ENCODE results near the gene DMD. TPM values are rescaled to one million over a fixed set of nuclear protein-coding genes. Genes with fewer than 3 reads are reported as not detected.

Gene DMD
- total and polyA plus RNA-seq, 2 of the 13 experiments (the other 11 are each of a cell fraction or from before 2014, with no cell fraction given), result 17.6 to 25.9 TPM

DNA sequence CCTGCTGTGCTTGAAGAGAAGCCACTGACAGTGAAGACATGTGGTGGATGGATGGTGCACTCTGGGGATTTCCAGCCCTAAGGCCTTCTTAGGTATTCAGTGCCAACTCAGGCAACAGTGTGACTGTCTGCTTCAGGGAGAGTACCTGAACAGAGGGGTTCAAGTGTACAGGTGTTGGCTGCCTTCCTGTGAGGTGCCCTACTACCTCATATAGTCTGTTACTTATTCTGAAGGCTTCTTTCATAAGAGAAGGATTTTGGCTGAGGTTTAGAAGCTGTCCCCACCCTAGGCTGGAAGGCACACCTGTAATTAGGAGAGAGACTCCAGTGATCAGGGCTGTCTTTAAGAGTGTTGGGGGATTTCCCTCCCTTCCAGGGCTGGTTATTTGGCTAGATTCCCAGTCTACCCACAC, 2141.3 kb downstream of the DMD start:
- Histone ChIP-seq H3K79me2 (ENCODE audit: insufficient read depth, low read length) (no peaks in the 10 kb centered on the region), H2AFZ (ENCODE audit: low read length) (no peak overlapping the region), H3K4me1 (ENCODE audit: insufficient read depth, low read length) (no peaks in the 10 kb centered on the region), H3K9me3 (ENCODE audit: low read length) (no peaks in the 10 kb centered on the region), H3K36me3 (replicated peaks in 1 of 2; ENCODE audit: control insufficient read depth in 1 of 2, insufficient read depth in 2 of 2, low read length in 2 of 2) (no peaks in the 10 kb centered on the region), H3K27ac (ENCODE audit: extremely low read length, insufficient read depth, low read length) (no peak overlapping the region), H3K27me3 (ENCODE audit: control insufficient read depth in 1 of 2, insufficient read depth in 2 of 2, low read length in 2 of 2) (no peaks in the 10 kb centered on the region), H3K4me3 (replicated peaks in 1 of 3; ENCODE audit: insufficient read depth in 1 of 3, low read depth in 2 of 3, low read length in 3 of 3) (no peak overlapping the region), H4K20me1 (ENCODE audit: insufficient read depth, low read length) (no peaks in the 10 kb centered on the region), H3K9ac (ENCODE audit: insufficient read depth, low read depth, low read length) (no peak overlapping the region), H3K4me2 (ENCODE audit: low read depth, low read length) (no peak overlapping the region)
- TF ChIP-seq, protein P1, sequence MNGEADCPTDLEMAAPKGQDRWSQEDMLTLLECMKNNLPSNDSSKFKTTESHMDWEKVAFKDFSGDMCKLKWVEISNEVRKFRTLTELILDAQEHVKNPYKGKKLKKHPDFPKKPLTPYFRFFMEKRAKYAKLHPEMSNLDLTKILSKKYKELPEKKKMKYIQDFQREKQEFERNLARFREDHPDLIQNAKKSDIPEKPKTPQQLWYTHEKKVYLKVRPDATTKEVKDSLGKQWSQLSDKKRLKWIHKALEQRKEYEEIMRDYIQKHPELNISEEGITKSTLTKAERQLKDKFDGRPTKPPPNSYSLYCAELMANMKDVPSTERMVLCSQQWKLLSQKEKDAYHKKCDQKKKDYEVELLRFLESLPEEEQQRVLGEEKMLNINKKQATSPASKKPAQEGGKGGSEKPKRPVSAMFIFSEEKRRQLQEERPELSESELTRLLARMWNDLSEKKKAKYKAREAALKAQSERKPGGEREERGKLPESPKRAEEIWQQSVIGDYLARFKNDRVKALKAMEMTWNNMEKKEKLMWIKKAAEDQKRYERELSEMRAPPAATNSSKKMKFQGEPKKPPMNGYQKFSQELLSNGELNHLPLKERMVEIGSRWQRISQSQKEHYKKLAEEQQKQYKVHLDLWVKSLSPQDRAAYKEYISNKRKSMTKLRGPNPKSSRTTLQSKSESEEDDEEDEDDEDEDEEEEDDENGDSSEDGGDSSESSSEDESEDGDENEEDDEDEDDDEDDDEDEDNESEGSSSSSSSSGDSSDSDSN (CRISPR knock-in tag; IDR thresholded peaks at IDR 0.05), result no peak
- TF ChIP-seq ZNF777 (CRISPR knock-in tag; IDR thresholded peaks at IDR 0.05), result no peak
- no peak for TF ChIP-seq TEAD3 (CRISPR knock-in tag; optimal IDR thresholded peaks at IDR 0.05; ENCODE audit: borderline replicate concordance)
- no peak for TF ChIP-seq ZNF567 (CRISPR knock-in tag; IDR thresholded peaks at IDR 0.05; ENCODE audit: borderline replicate concordance)
- TF ChIP-seq KDM5B (CRISPR knock-in tag; IDR thresholded peaks at IDR 0.05; ENCODE audit: borderline replicate concordance), result no peak
- no peak for TF ChIP-seq SYNCRIP (IDR thresholded peaks at IDR 0.05; ENCODE audit: insufficient read depth, low read depth, low read length)
- TF ChIP-seq ZNF709 (CRISPR knock-in tag; IDR thresholded peaks at IDR 0.05), result no peak
- no peak for TF ChIP-seq ZKSCAN8 (CRISPR knock-in tag; IDR thresholded peaks at IDR 0.05; ENCODE audit: borderline replicate concordance)
- no peak for TF ChIP-seq RBM39 (IDR thresholded peaks at IDR 0.05; ENCODE audit: low read depth, low read length, poor library complexity, severe bottlenecking)
- TF ChIP-seq ZNF776 (CRISPR knock-in tag; IDR thresholded peaks at IDR 0.05), result no peak
- TF ChIP-seq FIP1L1 (IDR thresholded peaks at IDR 0.05; ENCODE audit: borderline replicate concordance, insufficient read depth, low read depth, low read length), result no peak
- no peak for TF ChIP-seq THAP11 (CRISPR knock-in tag; IDR thresholded peaks at IDR 0.05)
- no peak for TF ChIP-seq ZMYM4 (CRISPR knock-in tag; IDR thresholded peaks at IDR 0.05)
- no peak for TF ChIP-seq SOX13 (IDR thresholded peaks at IDR 0.05)
- no peak for TF ChIP-seq SOX13 (CRISPR knock-in tag; conservative IDR thresholded peaks at IDR 0.05 in 1 of 2, IDR thresholded peaks at IDR 0.05 in 1 of 2)
- no peak for TF ChIP-seq ZNF782 (CRISPR knock-in tag; IDR thresholded peaks at IDR 0.05; ENCODE audit: borderline replicate concordance)
- no peak for TF ChIP-seq ZBTB7A (CRISPR knock-in tag; IDR thresholded peaks at IDR 0.05)
- TF ChIP-seq, protein P2, sequence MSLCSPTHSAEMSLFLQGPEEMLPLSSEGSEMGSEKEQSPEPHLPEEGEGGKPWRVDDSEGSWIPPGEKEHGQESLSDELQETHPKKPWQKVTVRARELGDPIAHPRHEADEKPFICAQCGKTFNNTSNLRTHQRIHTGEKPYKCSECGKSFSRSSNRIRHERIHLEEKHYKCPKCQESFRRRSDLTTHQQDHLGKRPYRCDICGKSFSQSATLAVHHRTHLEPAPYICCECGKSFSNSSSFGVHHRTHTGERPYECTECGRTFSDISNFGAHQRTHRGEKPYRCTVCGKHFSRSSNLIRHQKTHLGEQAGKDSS (CRISPR knock-in tag; IDR thresholded peaks at IDR 0.05; ENCODE audit: borderline replicate concordance, low read depth), result no peak
- ATAC-seq (no peak), FAIRE-seq (no peak), DNase-seq (ENCODE audit: low spot score) (no peak)
- ChIA-PET POLR2A (no interaction called here), CTCF (ENCODE audit: low intra/inter-chr PET ratio, low total read pairs) (no interaction called here)
- intact Hi-C loops (cut with micrococcal nuclease; ENCODE audit: unreplicated experiment), result no loop called here
- BruUV-seq (replicated peaks), result no TSS peak
- in situ Hi-C loops (cut with HindIII; ENCODE audit: extremely low pct_ligation_motif_present, low pct_unique_long_range_greater_than_20kb), result no loop called here

Data from HepG2 (cell line).